Immature natural killer cell (primary cell): ENCODE data around the gene NDUFB1. TPM values are rescaled to one million over a fixed set of nuclear protein-coding genes. Genes with fewer than 3 reads are reported as not detected.

Source experiments
- DNase-seq, 3 donors: peaks; one replicate each; pipeline ENCODE4 v3.0.0; 2022; ENCODE audit warnings: mixed read lengths in 1 of 3
- H3K27ac Mint-ChIP-seq, 6 donors: one replicate each; pipeline ENCODE4 v1.8.0; 2020; ENCODE audit warnings: mixed read lengths in 6 of 6, mild to moderate bottlenecking in 5 of 6, inconsistent platforms in 4 of 6, moderate library complexity in 3 of 6
- H3K27me3 Mint-ChIP-seq, 3 donors: one replicate each; pipeline ENCODE4 v1.8.0; 2020 to 2021; ENCODE audit warnings: low read depth in 3 of 3, mild to moderate bottlenecking in 3 of 3, mixed read lengths in 3 of 3, moderate library complexity in 3 of 3, inconsistent platforms in 1 of 3
- H3K36me3 Mint-ChIP-seq, 3 donors: one replicate each; pipeline ENCODE4 v1.8.0; 2020; ENCODE audit warnings: mixed read lengths in 3 of 3, inconsistent platforms in 2 of 3, mild to moderate bottlenecking in 2 of 3
- H3K4me1 Mint-ChIP-seq, 2 donors: one replicate each; pipeline ENCODE4 v1.8.0; 2020; ENCODE audit warnings: inconsistent platforms in 2 of 2, mild to moderate bottlenecking in 2 of 2, mixed read lengths in 2 of 2, moderate library complexity in 1 of 2
- H3K4me3 Mint-ChIP-seq, 5 donors: one replicate each; pipeline ENCODE4 v1.8.0; 2020; ENCODE audit warnings: mild to moderate bottlenecking in 5 of 5, mixed read lengths in 5 of 5, inconsistent platforms in 3 of 5, moderate library complexity in 3 of 5
- H3K9me3 Mint-ChIP-seq, 6 donors: one replicate each; pipeline ENCODE4 v1.8.0; 2020; ENCODE audit warnings: mild to moderate bottlenecking in 6 of 6, mixed read lengths in 6 of 6, inconsistent platforms in 4 of 6, moderate library complexity in 3 of 6
- polyA plus RNA-seq, 3 donors: library from polyadenylated mRNA; unstranded; fragments of 300-500 nt; fragmentation: Illumina TruSeq; gene quantifications; one replicate each; pipeline ENCODE4 v1.2.3, GENCODE V29; 2021

Gene NDUFB1
- polyA plus RNA-seq, 3 donors from 2014 or later = 248 to 492 (median 335) TPM

DNA sequence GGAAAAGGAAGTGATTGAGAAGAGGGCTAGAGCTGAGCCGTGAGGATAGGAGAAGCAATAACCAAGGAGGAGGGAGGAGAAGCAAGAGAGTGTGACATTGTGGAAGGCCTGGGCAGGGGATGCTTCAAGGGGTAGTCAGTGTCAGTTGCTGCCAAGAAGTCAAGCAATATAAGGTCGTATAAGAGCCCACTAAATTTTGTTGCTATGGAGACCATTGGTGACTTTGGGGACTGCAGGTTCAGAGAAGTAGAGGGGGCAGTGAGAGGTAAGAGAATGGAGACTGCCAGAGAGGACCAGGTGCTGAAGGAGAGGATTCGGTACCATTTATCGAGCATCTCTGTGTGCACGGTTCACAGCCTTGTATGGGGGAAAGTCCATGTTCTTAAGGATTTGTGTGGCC is 12.0 kb downstream of the NDUFB1 start:
- no peak overlapping the region for H3K27ac Mint-ChIP-seq
- DNase-seq = no peak
- H3K36me3 Mint-ChIP-seq = no peaks in the 10 kb centered on the region
- peaks cover 11 to 17% of the 10 kb centered on the region in 2 donors for H3K4me1 Mint-ChIP-seq
- peaks cover 4 to 5% (median 5%) of the 10 kb centered on the region in 3 donors for H3K27me3 Mint-ChIP-seq
- no peak overlapping the region for H3K4me3 Mint-ChIP-seq
- H3K9me3 Mint-ChIP-seq = no peaks in the 10 kb centered on the region

DNA sequence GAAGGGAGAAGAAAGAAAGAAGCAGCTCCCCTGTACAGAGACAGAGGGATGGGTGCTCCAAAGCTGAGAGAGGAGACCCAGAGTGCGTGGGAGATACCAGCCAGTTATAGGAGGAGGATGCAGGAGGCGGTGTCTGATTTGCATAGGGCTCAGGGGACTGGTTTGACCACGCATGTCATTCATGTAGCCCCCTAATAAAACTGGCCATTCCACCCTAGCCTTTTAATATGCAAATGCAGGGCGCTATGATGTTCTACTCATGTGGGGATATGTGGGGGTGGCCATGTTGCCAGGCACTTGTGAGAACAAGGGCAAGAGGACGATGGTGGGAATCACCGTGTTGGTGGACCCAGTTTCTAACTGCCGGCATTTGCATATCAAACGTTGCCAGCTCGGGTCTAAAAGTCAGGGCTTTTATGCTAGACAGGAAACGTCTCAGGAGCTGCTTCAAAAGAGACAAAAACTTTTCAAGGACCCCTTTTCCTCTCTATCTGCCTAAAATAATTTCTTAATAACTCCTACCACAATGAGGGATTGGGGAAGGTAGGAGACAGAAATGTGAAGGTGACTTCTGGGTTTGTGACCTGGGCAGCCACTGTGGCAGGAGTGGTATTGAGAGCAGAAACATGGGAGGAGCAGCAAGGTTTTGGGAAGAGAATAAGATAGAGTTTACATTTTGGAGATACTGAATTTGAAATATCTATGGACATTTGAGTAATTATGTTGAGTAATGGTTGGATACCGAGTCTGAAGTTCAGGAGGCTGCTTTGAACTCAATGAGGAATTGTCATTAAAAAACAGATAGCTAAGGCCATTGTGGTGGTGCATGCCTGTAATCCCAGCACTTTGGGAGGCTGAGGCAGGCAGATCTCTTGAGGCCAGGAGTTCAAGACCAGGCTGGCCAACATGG is 12.9 kb downstream of the NDUFB1 start:
- Mint-ChIP-seq H3K27me3 (peaks cover 4 to 5% (median 5%) of the 10 kb centered on the region in 3 donors), H3K9me3 (no peaks in the 10 kb centered on the region), H3K36me3 (no peaks in the 10 kb centered on the region), H3K4me3 (no peak overlapping the region), H3K27ac (no peak overlapping the region), H3K4me1 (peaks cover 11 to 17% of the 10 kb centered on the region in 2 donors)
- no peak for DNase-seq

DNA sequence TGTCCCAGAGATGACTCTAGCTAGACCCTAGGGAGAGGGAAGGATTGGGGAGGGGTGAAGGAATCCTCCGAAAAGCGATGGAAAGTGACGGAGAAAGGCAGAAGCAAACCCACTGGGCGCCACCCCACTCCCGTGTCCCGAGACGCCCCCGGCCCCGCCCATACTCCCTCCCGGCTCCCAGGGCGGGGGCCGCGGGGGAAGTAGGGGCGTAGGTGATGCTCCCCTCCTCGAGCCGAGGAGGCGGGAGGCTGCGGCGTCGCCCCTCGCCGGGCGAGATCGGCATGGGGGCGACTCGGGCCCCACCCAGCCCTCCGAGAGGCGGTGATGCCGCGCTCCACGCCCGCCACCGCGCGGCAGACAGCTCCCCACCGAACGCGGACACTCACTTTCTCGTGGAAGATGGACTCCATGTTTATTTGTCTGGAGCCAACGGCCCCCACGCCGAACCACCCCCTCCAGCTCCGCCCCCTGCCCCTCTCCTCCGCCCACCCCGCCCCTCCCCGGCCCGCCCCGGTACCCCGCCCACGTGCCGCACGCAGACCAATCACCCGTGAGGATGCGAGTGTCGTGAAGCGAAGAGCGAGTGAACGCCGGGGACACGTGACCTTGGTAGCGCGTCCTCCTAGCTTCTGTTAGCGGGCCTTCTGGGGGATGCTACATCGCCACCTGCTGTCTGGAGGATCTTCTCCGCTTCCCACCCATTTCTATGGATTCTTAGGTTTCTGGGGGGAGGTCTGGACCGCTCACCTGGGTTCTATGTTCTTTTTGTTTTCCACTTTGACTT is 15.2 kb downstream of the NDUFB1 start, which contains the start of gene ATXN3:
ATXN3 (minus strand) TSS at position 440 of the 784 bp plus-strand sequence; CDS start at position 410, 30 bp downstream.
- peaks cover 14 to 24% of the 10 kb centered on the region in 2 donors for H3K4me1 Mint-ChIP-seq
- peak; percentile 90 to 94 (median 94) for DNase-seq
- H3K9me3 Mint-ChIP-seq = no peaks in the 10 kb centered on the region

DNA sequence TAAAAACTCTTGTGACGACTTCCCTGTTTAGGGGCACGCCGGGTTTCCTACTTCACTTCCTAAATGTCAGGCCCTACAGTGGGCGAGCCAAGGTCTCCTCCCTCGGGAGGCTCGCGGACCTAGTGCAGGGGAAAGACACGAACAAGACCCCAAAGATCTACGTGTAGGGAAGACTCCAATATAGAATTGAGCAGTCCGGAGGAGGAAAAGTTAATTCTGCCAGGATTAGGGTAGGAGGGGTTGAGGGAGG is 15.7 kb downstream of the NDUFB1 start:
- no peaks in the 10 kb centered on the region for H3K36me3 Mint-ChIP-seq

More for the DNA sequence above, 15.2 kb downstream of the NDUFB1 start, which contains the start of gene ATXN3:
- Mint-ChIP-seq H3K36me3 (no peaks in the 10 kb centered on the region), H3K27ac (peak within 1 kb of the TSS; percentile 88 to 98 (median 94)), H3K27me3 (peaks cover 4 to 6% (median 5%) of the 10 kb centered on the region in 3 donors), H3K4me3 (peak within 1 kb of the TSS; percentile 93 to 100 (median 95))

DNA sequence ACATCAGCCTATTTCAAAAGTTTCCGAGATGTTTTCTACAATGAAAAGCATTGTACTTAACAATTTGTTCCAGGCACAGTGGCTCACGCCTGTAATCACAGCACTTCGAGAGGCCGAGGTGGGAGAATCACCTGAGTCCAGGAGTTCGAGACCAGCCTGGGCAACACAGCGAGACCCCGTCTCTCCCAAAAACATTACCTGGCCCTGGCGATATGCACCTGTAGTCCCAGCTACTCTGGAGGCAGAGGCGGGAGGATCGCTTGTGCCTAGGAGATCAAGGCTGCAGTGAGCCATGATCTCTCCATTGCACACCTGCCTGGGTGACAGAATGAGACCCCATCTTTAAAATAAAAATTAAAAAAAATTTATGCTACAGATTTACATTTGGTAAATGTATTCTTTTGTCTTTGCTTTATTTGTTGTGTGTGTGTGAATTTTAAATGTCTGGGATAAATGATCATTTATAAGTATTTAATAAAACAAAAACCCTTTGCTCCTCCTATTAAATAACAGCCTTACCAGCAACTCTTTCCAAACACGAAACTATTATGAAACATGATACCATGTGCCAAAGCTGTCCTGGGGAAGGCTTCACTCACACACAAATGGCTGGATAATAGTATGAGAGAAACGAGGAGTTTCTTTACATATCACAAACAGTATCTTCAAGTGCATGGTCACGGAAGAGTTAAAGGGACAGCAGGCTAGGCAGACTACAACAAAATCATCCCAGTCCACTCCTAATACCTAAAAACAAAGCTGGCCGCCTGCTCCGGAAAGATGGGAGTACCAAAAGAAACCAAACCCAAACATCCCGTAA is 16.2 kb downstream of the NDUFB1 start:
- Mint-ChIP-seq H3K9me3 (no peaks in the 10 kb centered on the region), H3K4me1 (peaks cover 14 to 24% of the 10 kb centered on the region in 2 donors), H3K27ac (peak overlapping the region; percentile 88 to 98 (median 94)), H3K36me3 (no peaks in the 10 kb centered on the region), H3K4me3 (peak overlapping the region; percentile 93 to 100 (median 95)), H3K27me3 (peaks cover 4 to 6% (median 5%) of the 10 kb centered on the region in 3 donors)
- no peak for DNase-seq

More for the DNA sequence above, 15.7 kb downstream of the NDUFB1 start:
- H3K27me3 Mint-ChIP-seq = peaks cover 4 to 6% (median 5%) of the 10 kb centered on the region in 3 donors
- no peak for DNase-seq
- peak overlapping the region; percentile 88 to 98 (median 94) for H3K27ac Mint-ChIP-seq
- H3K4me3 Mint-ChIP-seq = peak overlapping the region; percentile 93 to 100 (median 95)
- H3K4me1 Mint-ChIP-seq = peaks cover 14 to 24% of the 10 kb centered on the region in 2 donors
- no peaks in the 10 kb centered on the region for H3K9me3 Mint-ChIP-seq

DNA sequence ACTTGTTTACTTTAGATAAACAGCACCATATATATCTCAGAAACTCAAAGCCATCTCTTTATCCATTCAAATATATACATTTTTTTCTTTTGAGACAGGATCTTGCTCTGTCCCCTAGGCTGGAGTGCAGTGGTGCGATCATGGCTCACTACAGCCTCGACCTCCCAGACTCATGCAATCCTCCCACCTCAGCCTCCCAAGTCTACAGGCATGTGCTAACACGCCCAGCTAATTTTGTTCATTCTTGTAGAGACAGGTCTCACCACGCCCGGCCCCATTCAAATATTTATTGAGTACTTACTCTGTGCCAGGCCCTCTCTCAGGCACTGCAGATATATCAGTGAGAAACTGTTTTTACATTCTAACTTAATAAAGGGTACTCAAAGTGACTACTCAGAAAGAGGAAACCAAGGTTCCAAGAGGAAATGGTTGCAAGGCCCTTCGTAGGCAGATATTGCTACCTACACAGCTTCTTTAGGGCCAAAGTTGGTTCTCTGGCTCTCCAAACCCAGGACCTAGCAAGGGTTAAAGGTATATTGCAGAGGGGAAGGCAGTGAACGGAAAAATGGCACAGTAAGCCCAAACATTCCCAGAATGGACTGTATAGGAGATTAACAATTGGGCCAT is 18.0 kb downstream of the NDUFB1 start:
- Mint-ChIP-seq H3K9me3 (no peaks in the 10 kb centered on the region), H3K4me3 (peak overlapping the region in 2 of 5 donors; percentile 8 to 29), H3K27me3 (peaks cover 3 to 5% (median 4%) of the 10 kb centered on the region in 3 donors), H3K27ac (no peak overlapping the region), H3K4me1 (peaks cover 14 to 30% of the 10 kb centered on the region in 2 donors), H3K36me3 (no peaks in the 10 kb centered on the region)
- DNase-seq = no peak

DNA sequence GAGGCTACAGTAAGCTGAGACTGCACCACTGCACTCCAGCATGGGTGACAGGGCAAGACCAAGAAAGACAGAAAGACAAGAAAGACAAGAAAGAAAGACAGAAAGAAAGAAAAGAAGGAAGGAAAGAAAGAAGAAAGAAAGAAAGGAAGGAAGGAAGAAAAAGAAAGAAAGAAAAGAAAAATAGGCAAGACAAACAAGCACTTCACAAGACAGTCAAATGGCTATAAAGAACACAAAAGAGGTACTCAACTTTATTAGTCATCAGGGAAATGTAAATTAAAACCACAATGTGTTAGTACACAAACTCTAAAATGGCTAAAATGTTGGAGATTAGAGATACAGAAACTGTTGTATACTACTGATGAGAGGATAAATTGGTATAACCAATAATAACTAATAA is 21.7 kb downstream of the NDUFB1 start:
- no peak overlapping the region for H3K4me3 Mint-ChIP-seq
- H3K27ac Mint-ChIP-seq = no peak overlapping the region
- no peak for DNase-seq
- peaks cover 0 to 2% (median 0%) of the 10 kb centered on the region in 3 donors for H3K27me3 Mint-ChIP-seq
- peaks cover 1 to 9% (median 1%) of the 10 kb centered on the region in 3 donors for H3K36me3 Mint-ChIP-seq
- no peaks in the 10 kb centered on the region for H3K9me3 Mint-ChIP-seq
- peaks cover 3 to 17% of the 10 kb centered on the region in 2 donors for H3K4me1 Mint-ChIP-seq

DNA sequence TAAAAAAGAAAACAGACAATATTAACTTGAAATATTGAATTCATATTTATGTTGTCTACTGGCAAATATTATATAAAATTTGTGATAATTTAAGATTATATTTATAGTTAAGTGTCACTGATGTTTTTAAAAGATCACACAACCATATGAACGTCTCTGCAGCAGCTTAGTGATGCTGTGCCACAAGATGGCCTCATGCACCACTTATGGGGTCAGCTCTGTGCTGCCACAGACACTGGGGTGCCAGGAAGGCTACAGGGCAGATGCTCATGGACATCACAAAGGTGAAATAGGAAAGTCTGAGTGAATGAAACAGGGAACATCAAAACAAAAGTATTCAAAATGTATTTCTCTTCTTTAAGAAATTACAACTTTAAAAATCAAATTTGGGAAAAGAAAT is 28.2 kb downstream of the NDUFB1 start:
- DNase-seq = peak in 2 of 3 donors; percentile 3 to 5
- Mint-ChIP-seq H3K27ac (no peak overlapping the region), H3K9me3 (no peaks in the 10 kb centered on the region), H3K4me3 (no peak overlapping the region), H3K4me1 (peaks cover 0 to 2% of the 10 kb centered on the region in 2 donors), H3K36me3 (peaks cover 14 to 29% (median 19%) of the 10 kb centered on the region in 3 donors), H3K27me3 (peaks cover 0 to 1% (median 0%) of the 10 kb centered on the region in 3 donors)

DNA sequence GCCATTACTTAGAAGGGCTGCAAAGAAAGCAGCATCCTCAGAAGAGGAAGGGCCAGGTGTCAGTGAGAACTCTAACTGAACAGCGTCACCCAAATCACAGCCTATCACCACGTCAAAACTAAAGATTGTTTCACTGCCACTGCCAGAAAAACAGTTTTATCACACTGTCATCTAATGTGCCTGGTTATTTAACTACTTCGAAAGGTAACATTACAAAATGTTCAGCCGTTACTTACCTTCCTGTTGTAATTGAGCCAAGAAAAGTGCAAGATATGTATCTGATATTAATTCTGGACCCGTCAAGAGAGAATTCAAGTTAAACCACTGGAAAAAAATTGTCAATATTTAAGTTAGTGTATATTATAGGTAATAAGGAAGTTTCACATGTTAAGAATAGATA is 33.0 kb downstream of the NDUFB1 start:
- Mint-ChIP-seq H3K4me3 (no peak overlapping the region), H3K27me3 (peaks cover 0 to 3% (median 0%) of the 10 kb centered on the region in 3 donors), H3K36me3 (peaks cover 25 to 35% (median 31%) of the 10 kb centered on the region in 3 donors), H3K27ac (no peak overlapping the region), H3K9me3 (no peaks in the 10 kb centered on the region), H3K4me1 (no peaks in the 10 kb centered on the region)
- no peak for DNase-seq

DNA sequence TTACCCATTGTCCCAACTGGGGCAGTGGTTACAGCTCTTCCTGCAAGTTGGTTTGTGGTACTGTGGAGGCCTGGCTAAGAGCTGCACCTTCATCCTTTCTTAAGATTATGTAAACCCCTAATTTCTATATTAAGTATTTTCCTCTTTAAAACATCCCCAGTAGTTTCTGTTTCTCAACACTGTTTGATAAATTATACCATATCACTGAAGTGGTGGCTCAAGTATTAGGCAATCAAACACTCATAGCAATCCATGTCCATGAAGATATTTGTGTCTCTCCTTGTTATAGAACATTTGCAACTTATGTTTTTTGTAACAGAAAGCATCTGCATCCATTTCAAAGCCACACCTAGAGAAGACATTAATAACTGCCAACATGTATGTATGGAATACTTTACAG is 47.0 kb downstream of the NDUFB1 start:
- Mint-ChIP-seq H3K4me3 (no peak overlapping the region), H3K27me3 (peaks cover 0 to 2% (median 0%) of the 10 kb centered on the region in 3 donors), H3K36me3 (peaks cover 5 to 14% (median 12%) of the 10 kb centered on the region in 3 donors), H3K9me3 (no peaks in the 10 kb centered on the region), H3K27ac (no peak overlapping the region), H3K4me1 (no peaks in the 10 kb centered on the region)
- no peak for DNase-seq
